Epithelial cell of prostate (primary cell): ENCODE measurements around the gene FOXK2.
A peak's percentile ranks its signal among the peaks of the same experiment; 100 is the strongest.

ENCODE experiments used
- DNase-seq: peaks from one replicate; pipeline ENCODE4 v3.0.0-alpha.2; 2011; ENCODE audit warnings: low read depth, low spot score
- H3K27ac ChIP-seq: fragments of 450-650 bp; 2 replicates; pipeline ENCODE4 v1.5.1; 2017; ENCODE audit warnings: mild to moderate bottlenecking

FOXK2 gene

DNA sequence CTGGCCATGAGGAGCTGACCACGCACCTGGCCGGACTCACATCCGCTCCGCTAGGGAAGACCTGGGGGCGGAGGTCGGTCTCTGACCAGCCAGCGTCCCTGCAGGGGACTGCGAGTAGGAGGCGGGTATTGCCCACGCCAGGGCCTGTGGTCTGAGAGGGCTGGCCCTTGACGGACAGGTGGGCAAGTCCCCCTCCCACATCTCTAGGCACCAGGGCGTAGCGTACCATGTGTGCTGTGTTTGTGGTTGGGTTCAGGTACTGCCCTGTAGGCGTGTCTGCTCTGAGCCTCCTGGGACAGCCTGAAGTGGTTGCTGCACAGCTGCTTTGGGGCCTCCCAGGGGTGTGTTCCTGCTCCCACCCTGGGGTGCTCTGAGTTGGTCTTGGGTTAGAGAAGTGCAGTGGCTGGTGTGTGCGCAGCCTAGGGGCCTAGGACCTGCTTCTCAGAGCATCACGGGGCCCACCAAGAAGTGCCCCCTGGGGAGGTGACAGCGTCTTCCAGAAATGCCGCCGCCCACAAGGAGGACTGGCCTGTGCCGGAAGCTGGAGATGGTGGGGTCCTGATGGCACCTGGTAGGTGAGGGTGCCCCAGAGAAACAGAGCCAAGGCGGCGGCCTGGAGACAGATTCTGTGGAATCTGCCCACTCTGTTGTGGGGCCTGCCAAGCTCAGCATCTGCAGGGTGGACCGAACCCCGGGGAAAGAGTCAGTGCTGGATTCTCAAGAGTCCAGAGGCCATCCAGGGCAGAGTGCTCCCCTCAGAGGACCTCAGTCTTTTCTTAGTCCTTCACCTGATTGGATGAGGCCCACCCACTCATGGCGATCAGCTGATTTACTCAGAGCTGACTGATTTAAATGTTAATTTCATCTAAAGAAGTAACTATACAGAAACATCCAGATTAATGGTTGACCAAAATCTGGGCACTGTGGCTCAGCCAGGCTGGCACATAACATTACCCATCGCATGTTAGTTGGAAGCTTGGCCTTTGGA, 80.4 kb downstream of the FOXK2 start:
- no peak for DNase-seq
- H3K27ac ChIP-seq, result no peak overlapping the region

DNA sequence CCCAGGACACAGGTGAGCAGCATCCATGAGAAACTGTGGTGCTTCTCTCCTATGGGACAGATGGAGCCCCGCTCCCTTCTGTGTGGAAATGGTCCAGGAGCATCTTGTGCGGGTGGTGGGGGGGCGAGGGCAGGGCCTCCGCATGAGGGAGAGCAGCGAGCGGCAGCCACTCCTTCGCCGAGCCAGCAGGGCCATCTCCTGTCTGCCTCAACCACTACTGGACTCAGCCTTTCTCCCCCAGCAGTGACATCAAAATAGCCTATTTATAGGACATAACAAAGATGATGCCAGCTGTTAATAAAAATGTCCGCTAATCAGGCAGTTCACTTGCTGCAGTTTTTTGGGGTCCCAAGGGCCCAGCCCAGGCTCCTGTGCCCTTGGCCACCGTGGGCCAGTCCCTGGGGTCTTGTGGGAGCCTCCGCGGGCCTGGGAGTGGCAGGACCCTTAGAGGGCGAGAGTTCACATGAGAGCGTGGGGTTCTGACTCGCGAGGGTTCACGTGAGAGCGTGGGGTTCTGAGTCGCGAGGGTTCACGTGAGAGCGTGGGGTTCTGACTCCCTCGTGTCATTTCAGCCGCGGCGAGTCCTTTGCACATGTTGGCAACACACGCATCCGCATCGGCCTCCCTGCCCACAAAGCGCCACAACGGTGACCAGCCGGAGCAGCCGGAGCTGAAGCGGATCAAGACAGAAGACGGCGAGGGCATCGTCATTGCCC, 81.4 kb downstream of the FOXK2 start:
- no peak overlapping the region for H3K27ac ChIP-seq
- no peak for DNase-seq

DNA sequence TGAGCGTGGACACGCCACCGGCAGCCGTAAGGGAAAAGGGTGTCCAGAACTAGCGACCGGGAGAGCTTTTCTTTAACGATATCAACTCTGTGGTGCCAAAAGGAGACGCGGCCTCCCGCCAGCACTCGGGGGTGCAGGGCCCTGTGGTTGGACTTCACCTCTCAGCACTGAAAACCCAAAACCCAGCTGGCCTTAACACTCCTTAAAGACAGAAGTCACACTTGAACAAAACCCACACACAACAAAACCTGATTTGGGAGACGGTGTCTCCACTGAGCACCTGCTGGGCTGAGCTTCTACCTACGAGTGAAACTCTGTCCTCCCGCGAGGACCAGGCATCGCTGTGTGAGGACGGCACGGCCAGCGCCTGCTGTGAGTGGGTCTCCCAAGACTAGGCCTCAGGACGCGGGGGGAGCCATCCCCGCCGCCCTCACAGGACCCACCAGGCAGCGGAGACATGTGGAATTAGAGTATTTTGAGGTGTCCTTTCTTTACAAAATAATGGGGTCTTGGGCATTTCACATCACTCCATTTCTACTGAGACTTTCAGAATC, 82.0 kb downstream of the FOXK2 start:
- DNase-seq, result no peak
- H3K27ac ChIP-seq, result no peak overlapping the region

DNA sequence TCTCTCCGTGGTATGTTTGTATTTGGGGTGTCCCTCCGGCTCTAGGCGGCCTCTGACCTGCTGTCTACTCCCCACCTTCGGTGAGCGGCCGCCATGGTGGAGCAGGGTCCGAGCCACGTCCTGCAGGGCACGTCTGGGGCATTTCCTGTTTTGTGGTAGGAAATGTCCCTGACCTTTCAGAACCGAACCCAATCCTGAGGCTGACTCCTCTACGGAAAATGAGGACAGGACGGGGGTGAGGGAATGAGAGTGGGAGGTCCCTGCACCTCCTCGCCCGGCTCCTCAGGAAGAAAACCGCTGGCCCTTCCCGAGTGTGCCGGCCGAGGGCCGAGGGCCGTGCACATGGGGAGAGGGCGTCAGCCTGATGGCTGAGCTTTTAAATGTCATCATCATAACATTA, 83.0 kb downstream of the FOXK2 start:
- H3K27ac ChIP-seq, result no peak overlapping the region
- DNase-seq, result no peak

DNA sequence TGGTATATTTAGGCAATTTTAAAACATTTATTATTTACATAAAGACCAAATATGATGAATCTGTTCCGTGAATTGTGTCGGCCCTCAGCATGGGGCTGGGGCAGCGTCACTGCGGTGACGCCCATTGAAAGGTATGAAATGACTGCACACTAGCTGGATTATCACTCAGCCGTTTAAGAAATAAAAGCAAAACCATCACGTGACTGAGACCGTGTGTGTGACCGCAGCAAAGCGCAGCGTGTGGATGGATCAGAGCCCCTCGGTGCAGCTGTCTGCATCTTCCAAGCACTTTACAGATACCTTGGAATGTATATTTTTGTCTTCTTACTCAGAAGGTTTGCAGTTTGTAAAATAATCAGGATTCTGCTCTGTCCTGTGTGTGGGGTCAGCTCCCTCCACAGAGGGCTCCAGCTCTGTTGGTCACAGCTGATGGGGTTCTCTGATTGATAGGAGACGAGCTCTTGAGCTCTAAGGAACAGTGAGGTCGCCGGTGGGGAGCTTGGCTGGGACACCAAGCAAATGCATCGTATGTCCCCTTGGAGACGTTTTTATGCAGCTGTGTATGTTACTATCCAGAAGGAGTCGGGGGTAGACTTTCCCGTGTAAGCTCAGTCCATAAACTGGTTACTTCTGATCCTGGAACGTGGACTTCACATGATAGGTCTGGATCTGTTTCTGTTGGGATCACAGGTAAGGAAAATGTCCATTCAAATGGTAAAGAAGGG, 83.6 kb downstream of the FOXK2 start:
- DNase-seq, result no peak
- no peak overlapping the region for H3K27ac ChIP-seq

DNA sequence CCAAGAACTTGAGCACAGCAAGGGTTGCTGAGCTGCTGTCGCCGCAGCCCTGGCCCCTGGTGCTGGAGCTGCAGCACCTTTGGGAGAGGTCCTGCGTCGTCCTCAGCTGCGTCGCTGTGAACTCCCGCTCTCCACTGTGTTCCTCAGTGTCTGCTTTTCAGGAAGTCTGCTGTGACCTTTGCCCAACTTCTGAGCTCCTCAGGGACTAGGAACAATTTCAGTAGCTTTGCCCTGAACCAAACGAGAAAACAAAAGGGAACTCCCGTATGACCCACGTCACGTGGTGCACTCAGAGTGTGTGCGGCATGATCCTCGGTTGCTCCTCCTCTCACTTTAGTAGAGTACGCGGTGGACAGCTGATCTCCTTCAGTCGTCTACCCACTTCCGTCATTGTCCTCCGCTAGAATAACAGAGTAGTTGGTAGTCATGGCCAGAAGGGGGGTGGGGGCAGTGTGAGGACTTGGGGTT, 84.5 kb downstream of the FOXK2 start:
- DNase-seq, result no peak
- H3K27ac ChIP-seq, result no peak overlapping the region

DNA sequence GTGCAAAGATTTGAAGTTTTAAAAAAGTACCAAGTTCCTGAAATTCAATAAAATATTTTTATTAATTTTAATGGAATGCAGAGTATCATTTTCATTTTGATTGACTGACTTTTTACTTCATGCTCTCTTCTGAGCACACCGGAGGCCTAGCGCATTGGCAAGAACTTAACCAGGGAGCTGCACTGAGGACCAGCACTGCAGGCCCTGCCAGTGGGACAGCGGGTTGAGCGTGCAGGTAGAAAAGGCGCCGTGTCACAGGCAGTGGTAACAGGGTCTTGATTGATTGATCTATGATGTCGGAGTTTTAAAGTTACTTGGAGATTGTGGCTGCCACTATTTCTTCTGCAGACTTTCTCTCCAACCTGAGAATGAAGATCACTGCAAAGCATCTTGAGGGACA, 85.0 kb downstream of the FOXK2 start:
- no peak overlapping the region for H3K27ac ChIP-seq
- no peak for DNase-seq

DNA sequence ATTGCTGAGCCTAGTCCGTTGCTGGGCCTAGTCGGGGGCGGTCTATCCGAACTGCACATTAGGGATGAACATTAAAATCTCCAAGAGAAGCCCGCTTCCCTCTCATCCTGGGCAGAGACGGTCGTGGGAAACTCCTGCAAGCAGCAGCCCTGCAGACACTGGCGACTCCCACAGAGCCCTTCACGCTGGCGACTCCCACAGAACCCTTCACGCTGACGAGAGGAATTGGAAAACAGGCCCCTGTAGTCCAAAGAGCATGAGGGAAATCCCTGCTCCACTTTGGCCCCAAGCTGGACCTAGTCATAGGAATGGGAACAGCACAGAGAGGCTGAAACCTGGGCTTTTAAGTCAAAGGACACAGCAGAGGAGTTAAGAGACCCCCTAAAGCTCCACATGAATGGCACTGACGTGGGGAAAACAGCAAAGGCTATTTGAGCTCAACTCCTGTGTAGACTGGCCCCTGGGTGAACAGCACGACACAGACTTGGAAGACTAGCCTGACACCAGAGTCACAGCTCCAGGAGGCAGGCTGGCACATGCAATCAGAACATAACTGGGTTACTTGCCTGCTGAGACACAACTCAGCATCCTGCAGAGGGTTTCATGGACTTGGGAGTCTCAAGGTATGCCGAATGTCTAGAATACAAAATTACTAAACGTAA, 86.5 kb downstream of the FOXK2 start:
- DNase-seq, result peak; percentile 34
- H3K27ac ChIP-seq, result peak overlapping the region; percentile 43

DNA sequence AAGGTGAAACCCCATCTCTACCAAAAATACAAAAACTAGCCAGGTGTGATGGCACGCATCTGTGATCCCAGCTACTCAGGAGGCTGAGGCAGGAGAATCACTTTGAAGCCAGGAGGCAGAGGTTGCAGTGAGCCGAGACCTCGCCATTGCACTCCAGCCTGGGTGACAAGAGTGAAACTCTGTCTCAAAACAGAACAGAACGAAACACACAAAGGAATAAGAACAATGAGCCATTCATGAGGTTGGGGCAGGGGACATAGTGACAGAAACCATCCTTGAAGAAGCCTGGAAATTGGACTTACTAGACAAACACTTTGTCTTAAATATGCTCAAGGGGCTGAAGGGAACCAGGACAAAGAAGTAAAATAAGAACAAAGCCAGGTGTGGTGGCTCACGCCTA, 89.3 kb downstream of the FOXK2 start:
- H3K27ac ChIP-seq, result no peak overlapping the region
- no peak for DNase-seq

DNA sequence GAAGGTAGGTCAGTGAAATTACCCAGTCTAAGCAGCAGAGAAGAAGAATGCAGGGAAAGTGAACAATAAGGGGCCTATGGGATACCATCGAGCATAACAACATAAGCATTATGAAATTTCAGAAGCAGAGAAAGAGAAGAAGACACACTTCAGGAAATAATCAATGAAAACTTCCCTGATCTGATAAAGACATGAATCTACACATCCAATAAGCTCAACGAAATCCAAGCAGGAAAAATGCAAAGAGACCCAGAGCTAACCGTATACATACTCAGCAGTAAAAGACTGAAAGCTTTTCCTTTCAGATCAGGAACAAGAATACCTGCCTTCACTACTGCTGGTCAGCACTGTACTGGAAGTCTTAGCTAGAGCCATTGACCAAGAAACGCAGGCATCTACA, 90.1 kb downstream of the FOXK2 start:
- no peak for DNase-seq
- no peak overlapping the region for H3K27ac ChIP-seq

DNA sequence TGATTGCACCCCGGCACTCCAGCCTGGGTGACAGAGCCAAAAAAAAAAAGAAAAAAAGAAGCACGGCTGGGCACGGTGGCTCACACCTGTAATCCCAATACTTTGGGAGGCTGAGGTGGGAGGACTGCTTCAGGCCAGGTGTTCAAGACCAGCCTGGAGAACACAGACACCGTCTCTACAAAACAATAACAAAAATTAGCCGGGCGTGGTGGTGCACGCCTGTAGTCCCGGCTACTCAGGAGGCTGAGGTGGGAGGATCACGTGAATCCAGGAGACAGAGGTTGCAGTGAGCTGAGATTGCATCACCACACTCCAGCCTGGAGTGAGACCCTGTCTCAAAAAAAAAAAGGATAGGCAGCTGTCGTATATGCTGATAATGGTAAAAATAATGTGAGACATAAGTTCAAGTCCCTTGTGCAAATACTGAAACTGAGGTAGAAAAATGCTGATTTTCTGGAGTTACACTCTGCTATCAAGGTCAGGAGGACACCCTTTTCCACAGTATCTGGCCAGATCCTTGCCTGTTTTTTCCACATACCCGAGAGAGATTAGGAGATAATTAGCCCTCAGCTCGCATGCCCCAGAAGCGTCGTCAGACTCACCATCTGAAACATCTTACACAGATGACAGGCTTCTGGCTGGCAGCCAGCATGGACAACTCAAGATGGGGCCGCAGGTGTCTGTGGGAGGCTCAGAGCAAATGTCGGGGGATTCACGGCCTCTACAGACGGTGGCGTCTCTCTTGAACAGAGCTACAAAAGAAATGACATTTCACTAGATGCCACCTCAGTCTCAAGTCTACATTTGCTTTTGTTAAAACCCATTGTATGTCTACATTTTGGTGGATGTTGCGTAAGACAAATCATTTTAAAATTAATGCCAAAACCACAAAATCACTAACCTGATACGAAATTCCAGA, 91.9 kb downstream of the FOXK2 start:
- no peak overlapping the region for H3K27ac ChIP-seq
- no peak for DNase-seq

DNA sequence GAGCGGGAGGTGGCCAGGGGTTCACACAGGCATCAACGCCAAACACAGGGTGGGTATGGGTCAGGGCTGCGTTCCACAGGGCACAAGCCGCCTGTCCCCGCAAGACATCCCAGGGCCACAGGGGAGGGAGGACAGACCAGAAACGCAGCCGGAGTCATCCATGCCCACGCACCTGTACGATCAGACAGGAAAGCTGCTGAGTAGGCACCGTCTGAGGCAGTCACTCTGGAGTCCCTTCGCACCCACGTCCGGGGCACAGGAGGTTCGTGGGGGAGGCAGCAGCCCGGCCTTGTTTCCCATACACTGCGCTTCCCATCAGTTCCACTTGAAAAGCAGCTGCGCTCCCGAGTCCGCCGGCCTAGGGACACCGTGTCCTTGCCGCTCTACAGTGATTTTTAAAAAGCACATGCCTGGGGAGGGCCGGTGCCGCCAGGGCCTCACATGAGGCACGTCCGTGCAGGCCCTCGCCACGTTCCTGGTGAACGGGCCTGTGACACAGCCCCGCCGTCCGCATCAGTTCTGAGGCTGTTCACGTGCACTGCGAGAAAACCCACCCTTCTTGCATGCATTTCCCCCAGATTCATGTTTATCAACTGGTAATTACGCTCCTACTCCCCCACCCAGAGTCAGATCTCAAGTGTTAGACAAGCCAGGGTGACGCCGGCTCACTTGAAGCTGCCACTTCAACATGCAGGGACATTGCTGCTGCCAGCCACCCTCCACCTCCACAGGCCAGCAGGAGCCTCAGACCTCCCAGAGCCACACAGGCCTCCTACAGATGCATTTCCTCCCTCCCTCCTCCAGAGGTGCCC, 94.0 kb downstream of the FOXK2 start:
- DNase-seq, result no peak
- no peak overlapping the region for H3K27ac ChIP-seq

DNA sequence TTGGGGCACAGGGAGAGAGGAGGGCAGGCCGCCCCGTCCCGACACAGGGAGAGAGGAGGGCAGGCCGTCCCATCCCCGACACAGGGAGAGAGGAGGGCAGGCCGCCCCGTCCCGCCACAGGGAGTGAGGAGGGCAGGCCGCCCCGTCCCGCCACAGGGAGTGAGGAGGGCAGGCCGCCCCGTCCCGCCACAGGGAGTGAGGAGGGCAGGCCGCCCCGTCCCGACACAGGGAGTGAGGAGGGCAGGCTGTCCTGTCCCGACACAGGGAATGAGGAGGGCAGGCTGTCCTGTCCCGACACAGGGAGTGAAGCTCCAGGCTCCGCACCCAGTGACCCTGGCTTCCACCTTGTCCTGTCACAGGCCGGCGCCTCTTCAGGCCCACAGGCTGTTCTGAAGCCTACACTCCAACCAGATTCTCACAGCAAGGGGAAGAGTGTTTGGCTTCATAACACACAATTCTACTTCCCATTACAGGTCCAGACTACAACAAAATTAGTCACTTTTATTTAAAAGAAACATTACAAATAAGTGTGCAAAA, 94.6 kb downstream of the FOXK2 start:
- no peak overlapping the region for H3K27ac ChIP-seq
- no peak for DNase-seq

DNA sequence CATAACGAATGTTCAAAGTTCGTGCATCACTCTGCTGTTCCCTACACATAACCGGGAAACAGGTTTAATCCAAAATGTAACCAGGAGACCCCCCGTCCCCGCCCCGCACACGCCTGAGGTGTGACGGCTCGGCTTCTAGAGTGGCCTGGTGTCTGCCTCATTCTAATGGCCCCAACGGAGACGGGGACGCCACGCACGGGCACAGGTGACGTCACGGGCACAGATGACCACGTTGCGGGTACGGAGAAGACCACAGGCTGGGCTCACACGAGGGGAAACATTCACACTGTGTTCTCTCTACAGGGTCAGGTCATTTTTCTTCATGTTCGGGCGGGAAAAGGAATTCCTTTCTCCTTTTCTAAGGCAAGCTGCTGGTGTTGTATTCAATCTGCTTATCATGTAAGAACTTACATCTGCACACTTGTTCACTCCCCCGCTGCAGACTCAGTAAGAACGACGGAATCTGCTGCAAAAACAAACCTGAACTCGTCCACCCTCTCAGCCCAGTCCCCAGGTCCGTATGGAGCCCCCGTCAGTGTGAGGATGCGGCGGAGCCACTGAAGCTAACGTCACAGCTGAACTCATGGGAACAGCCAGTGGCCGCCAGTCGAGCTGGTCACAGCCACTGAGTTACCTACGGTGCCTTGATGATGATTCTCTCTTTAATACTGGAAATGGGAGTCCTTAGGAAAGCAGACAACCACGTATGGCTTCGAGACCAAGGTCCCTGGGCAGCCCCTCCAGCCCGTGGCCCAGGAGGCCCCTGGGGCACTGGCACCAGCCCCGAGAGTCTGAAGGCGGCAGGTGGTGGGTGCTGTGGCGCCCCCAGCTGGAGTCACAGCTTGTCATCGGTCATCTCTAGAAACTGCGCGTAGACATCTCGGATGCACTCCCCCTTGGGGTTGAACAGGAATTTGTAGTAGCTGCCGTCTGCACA, 95.8 kb downstream of the FOXK2 start:
- no peak for DNase-seq
- no peak overlapping the region for H3K27ac ChIP-seq

DNA sequence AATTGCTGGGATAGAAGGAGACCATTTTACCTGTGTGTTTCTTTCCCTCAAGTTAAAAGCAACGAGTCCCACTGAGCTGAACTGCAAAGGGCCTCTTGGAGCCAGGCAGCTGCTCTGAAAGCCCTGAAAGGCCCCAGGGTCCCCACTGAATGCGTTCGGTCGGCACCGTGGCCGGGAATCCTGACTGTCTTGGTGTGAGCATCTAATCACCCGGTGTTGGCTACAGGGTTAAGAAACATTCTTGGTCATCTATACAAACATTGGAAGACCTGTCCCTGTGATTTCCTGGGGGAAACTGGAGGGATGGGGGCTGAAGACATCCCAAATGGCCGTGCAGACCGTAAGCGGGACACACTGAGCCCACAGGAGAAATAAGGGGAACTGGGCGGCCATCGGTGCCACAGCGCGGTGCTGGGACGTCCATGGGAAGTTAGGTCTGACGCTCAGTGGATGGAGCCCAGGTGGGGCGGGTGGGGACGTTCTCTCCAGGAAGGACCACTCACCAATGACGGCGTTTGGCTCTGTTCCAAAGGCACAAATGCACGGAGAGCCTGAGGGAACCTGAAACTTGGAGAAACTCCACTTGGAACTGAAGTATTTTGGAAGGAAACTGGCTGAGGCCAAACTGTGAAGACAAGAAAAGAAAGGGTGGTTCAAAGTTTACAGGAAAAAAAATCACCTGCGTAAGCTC, 96.6 kb downstream of the FOXK2 start:
- DNase-seq, result no peak
- no peak overlapping the region for H3K27ac ChIP-seq

DNA sequence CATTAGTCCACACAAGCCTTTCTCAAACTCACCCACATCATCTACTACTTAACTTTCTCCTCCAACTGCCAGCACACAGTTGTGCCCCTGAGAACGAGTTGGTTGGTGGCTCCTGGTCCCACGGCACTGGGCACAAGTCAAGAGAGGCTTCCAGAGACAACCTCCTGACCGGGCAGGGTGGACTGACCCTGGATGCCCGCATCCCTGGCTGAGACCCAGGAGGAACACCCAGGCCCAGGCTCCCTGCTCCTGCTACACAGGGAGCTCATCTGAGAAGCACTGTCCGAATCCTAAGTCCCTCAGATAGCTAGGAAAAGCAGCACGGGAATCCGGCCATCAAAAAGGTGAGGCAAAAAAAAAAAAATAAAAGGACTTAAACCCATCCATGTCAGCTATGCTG, 99.7 kb downstream of the FOXK2 start:
- H3K27ac ChIP-seq, result no peak overlapping the region
- DNase-seq, result no peak
